ENCODE data around the gene CENPT. TPM values are rescaled to one million over a fixed set of nuclear protein-coding genes. Genes with fewer than 3 reads are reported as not detected.

Gene CENPT
- total and polyA plus RNA-seq, 8 donors = 19.6 to 143 (median 31.4) TPM

DNA sequence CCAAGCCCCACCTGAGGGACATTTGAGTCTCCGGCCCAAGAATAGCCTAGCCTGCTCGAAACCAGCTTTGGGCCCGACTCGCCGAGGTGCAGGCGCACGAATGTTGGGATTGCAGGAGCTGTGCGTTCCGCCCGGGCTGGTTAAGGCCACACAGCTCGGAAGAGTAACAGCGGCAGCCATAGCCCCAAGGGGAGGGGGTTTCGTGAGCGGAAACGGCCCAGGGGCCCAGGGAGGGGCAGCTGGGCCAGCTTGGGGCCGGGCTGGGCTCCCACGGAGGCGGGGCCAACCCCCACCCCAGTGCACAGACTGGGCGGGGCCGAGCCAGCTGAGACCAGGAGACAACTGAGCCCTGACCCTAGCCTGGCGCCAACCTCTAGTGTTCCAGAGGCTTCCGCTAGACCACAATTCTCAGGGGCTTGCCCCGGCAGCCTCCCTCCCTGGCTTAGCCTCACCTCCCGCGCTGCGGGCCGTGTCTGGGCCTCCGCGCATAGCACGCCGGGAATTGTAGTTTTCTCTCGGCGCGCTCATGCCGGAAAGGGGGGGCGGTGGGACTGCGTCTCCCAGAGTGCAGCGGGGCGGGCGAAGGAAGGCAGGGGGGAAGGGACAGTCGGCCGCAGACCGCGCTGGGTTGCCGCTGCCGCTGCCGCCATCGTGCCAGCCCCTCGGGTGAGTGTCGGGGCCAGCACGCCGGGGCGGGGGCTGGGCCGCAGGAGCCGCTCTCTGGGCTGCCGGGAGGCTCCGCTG is 1.0 kb downstream of the CENPT start, which contains the start of gene NUTF2:
TSS of gene NUTF2 (plus strand) at position 614 of the 744 bp plus-strand sequence. CDS start 18,198 bp downstream, outside the sequence.
- ATAC-seq (peak; percentile 82 to 88 (median 84)), DNase-seq (peak; percentile 95 to 98 (median 96)), FAIRE-seq (no peak)
- no peaks in the 10 kb centered on the region for H3K27me3 ChIP-seq
- peak within 1 kb of the TSS; percentile 73 to 100 (median 88) for H3K4me3 ChIP-seq
- 0 to 1% methylated on average over 43 to 57 of the region's 57 CpGs for WGBS, 2 donors
- intact Hi-C loops (cut with DNase I) = no loop called here
- H3K4me1 ChIP-seq = peaks cover 14 to 33% (median 19%) of the 10 kb centered on the region in 3 donors
- TF ChIP-seq, protein P1, sequence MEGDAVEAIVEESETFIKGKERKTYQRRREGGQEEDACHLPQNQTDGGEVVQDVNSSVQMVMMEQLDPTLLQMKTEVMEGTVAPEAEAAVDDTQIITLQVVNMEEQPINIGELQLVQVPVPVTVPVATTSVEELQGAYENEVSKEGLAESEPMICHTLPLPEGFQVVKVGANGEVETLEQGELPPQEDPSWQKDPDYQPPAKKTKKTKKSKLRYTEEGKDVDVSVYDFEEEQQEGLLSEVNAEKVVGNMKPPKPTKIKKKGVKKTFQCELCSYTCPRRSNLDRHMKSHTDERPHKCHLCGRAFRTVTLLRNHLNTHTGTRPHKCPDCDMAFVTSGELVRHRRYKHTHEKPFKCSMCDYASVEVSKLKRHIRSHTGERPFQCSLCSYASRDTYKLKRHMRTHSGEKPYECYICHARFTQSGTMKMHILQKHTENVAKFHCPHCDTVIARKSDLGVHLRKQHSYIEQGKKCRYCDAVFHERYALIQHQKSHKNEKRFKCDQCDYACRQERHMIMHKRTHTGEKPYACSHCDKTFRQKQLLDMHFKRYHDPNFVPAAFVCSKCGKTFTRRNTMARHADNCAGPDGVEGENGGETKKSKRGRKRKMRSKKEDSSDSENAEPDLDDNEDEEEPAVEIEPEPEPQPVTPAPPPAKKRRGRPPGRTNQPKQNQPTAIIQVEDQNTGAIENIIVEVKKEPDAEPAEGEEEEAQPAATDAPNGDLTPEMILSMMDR (IDR thresholded peaks at IDR 0.05) = no peak
- peak within 1 kb of the TSS; percentile 92 to 97 (median 92) for H3K27ac ChIP-seq
- H3K9me3 ChIP-seq = no peaks in the 10 kb centered on the region
- no peaks in the 10 kb centered on the region for H3K36me3 ChIP-seq

DNA sequence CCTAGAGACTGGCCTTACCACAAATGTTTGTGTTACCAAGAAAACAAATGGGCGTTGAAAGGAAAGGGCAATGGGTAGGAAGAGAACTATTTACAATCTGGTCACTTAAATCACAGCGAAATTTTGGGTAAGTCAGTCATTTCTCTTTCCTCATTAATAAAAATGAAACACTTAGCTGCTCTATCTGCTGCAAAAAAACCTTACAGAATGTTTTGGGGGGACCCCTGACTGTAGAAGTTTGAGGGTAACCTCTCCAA is 1.5 kb downstream of the CENPT start:
- H3K36me3 ChIP-seq = no peaks in the 10 kb centered on the region
- intact Hi-C loops (cut with DNase I) = no loop called here
- ATAC-seq = no peak
- WGBS, 2 donors = 10% methylated on average over 2 of the region's 2 CpGs
- peak overlapping the region; percentile 73 to 100 (median 88) for H3K4me3 ChIP-seq
- no peak for DNase-seq
- H3K4me1 ChIP-seq = peaks cover 14 to 35% (median 19%) of the 10 kb centered on the region in 3 donors
- peak overlapping the region; percentile 92 to 97 (median 92) for H3K27ac ChIP-seq
- no peaks in the 10 kb centered on the region for H3K9me3 ChIP-seq
- FAIRE-seq = no peak
- H3K27me3 ChIP-seq = no peaks in the 10 kb centered on the region
- TF ChIP-seq, protein P1 (IDR thresholded peaks at IDR 0.05) = no peak

DNA sequence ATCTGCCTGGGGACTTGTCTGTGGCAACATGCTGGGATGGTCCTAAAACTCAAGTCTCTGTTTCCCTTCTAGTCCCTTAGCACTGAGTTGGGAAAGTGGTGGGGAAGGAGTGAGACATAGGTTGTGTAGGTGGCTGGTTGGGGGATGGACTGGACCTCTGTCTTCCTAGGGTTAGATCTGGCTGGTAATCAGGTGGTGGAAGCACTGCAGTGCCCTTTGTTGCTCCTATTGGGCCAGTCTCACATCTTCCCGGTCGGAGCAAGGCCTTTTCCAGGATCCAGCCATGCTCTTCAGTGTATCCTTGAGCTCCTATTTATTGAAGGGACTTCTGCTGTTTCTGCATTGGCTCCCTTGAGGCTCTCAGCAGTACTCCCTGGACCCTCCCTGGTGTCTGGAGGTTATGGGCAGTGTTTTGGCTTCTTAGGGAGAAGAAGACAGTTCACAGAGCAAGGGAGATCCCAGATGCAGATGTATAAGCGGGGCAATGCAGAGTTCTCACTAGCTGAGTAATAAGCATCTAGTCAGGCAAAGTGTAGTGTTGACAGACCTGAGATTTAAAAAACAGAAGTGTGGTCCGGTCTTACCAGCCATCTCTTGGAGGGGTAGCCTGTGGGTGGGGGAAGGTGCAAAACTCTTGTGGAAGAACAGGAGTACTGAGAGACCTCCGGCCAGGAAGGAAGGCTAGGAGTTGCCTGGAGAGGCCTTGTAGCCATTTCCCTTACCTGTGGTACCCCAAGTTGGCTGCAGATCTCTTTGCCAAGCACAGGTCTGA is 2.0 kb downstream of the CENPT start:
- peak overlapping the region in 3 of 4 donors; percentile 92 to 97 (median 92) for H3K27ac ChIP-seq
- H3K4me3 ChIP-seq = peak overlapping the region in 3 of 4 donors; percentile 73 to 100 (median 90)
- no peaks in the 10 kb centered on the region for H3K27me3 ChIP-seq
- intact Hi-C loops (cut with DNase I) = no loop called here
- no peaks in the 10 kb centered on the region for H3K9me3 ChIP-seq
- TF ChIP-seq, protein P1 (IDR thresholded peaks at IDR 0.05) = no peak
- H3K36me3 ChIP-seq = no peaks in the 10 kb centered on the region
- H3K4me1 ChIP-seq = peaks cover 14 to 35% (median 19%) of the 10 kb centered on the region in 3 donors
- FAIRE-seq (no peak), ATAC-seq (no peak), DNase-seq (no peak)
- 69 to 77% methylated on average over 5 of the region's 5 CpGs for WGBS, 2 donors

DNA sequence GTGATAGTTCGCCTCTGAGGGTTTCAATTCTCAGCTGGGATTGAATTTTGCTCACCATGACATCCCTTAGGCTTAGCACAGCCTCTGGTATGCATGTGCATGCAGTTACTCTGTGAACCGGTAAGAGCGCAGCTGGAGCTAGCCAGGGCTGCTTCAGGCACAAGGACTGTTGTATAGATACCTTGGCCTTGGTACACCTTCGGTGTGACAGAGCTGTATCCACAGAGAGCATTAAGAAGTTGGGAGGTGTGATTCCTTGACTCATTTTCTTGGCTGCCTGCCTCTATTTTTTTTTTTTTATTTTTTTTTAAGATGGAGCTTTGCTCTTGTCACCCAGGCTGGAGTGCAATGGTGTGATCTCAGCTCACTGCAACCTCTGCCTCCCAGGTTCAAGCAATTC is 3.0 kb downstream of the CENPT start:
- no peak for FAIRE-seq
- H3K4me3 ChIP-seq = no peak overlapping the region
- no peaks in the 10 kb centered on the region for H3K27me3 ChIP-seq
- intact Hi-C loops (cut with DNase I) = no loop called here
- 57 to 59% methylated on average over 4 of the region's 4 CpGs for WGBS, 2 donors
- ATAC-seq = no peak
- no peak for DNase-seq
- H3K4me1 ChIP-seq = peaks cover 14 to 35% (median 19%) of the 10 kb centered on the region in 3 donors
- TF ChIP-seq, protein P1 (IDR thresholded peaks at IDR 0.05) = no peak
- H3K27ac ChIP-seq = no peak overlapping the region
- H3K36me3 ChIP-seq = no peaks in the 10 kb centered on the region
- H3K9me3 ChIP-seq = no peaks in the 10 kb centered on the region
